AG09319 (cell line): ENCODE measurements around the gene PDE4B.

Experiments used
- DNase-seq: peaks from one replicate; pipeline ENCODE4 v3.0.0-alpha.2; 2010; ENCODE audit warnings: low read depth; ENCODE audit errors: extremely low read depth
- CTCF ChIP-seq: IDR thresholded peaks from 2 replicates; pipeline ENCODE4 v1.5.1; 2011; ENCODE audit warnings: low read depth, mild to moderate bottlenecking, inconsistent platforms, low read length, moderate library complexity

Gene PDE4B

GRCh38 chr1:66256629-66257572 is 464.2 kb downstream of the PDE4B start:
- DNase-seq, result no peak
- TF ChIP-seq CTCF, result no peak

DNA sequence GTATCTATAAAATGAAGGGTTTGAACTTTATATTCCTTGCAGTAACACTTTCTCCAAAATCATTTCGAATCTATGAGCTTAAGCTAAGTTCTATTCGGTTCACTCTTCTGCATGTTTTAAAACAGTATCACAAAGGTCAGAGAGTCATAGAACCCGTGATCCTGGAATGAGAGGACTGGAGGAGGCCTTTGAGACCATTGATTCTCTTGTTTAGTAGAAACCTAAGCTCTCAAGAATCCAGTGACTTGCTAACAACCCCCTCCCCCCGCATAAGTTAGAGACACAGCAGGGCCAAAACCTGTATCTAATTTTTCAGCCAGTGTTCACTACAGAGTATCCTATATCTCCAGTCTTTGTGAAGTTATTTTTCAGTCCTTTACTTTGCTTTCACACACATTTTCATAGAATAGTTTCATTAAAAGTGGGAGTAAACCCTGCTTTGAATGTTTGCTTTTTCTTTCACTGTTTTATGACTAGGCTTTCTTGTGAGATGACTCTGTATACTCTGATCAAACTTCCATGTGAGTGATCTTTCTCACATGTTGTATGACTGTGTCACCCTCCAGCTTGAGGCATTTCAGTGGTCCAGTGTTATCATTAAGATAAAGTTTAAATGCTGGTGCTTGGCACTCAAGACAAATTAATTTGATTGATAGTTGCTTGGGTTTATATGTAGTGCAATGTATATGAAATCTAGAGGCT is 465.9 kb downstream of the PDE4B start:
- no peak for DNase-seq
- TF ChIP-seq CTCF, result no peak

GRCh38 chr1:66261364-66261763 is 468.7 kb downstream of the PDE4B start:
- TF ChIP-seq CTCF, result no peak
- no peak for DNase-seq

GRCh38 chr1:66262208-66262963 is 469.7 kb downstream of the PDE4B start:
- TF ChIP-seq CTCF, result no peak
- DNase-seq, result peak; percentile 88

GRCh38 chr1:66265268-66265667 is 472.6 kb downstream of the PDE4B start:
- TF ChIP-seq CTCF, result no peak
- DNase-seq, result no peak

GRCh38 chr1:66265796-66266195 is 473.1 kb downstream of the PDE4B start:
- TF ChIP-seq CTCF, result no peak
- DNase-seq, result no peak
